BJ (cell line): ENCODE results near the gene HFE. TPM values are rescaled to one million over a fixed set of nuclear protein-coding genes. Genes with fewer than 3 reads are reported as not detected.

Source experiments
- CTCF ChIA-PET: fragments of 350-600 bp; formaldehyde crosslinking; extraction: SDS; loops from one replicate; lab custom pipeline; 2021; ENCODE audit warnings: antibody characterized with exemption, inconsistent platforms; lab: Yijun Ruan, JAX
- POLR2A ChIA-PET: fragments of 300-600 bp; sonication (Branson Sonifier 250); formaldehyde crosslinking; extraction: SDS; loops from one replicate; lab custom pipeline; 2021; ENCODE audit warnings: antibody characterized with exemption; lab: Charles Lee
- DNase-seq: peaks from one replicate; pipeline ENCODE4 v3.0.0-alpha.2; 2011; ENCODE audit warnings: low read depth
- H3K27me3 ChIP-seq: 2 replicates; pipeline ENCODE4 v1.6.0; 2011; ENCODE audit warnings: low read length; ENCODE audit not compliant: control insufficient read depth, insufficient read depth
- H3K36me3 ChIP-seq: 2 replicates; pipeline ENCODE4 v1.5.1; 2011; ENCODE audit warnings: low read length; ENCODE audit not compliant: control insufficient read depth, insufficient read depth
- H3K4me3 ChIP-seq: 2 replicates; pipeline ENCODE4 v1.5.1; 2011; ENCODE audit warnings: low read depth, mild to moderate bottlenecking, control low read depth, low read length
- CTCF ChIP-seq: IDR thresholded peaks from 2 replicates; pipeline ENCODE4 v1.5.1; 2011; ENCODE audit warnings: low read depth, mild to moderate bottlenecking, control low read depth, inconsistent platforms, low read length, moderate library complexity; ENCODE audit not compliant: insufficient read depth
- polyA minus RNA-seq: library from RNA; depleted of rRNA, polyadenylated mRNA; stranded (reverse); fragments of >200 nt; gene quantifications from 2 replicates; pipeline ENCODE4 v1.2.3, GENCODE V29; 2011; rRNA and poly(A)+ RNA removed
- polyA plus RNA-seq: library from polyadenylated mRNA; depleted of rRNA; stranded (reverse); fragments of >200 nt; gene quantifications from 2 replicates; pipeline ENCODE4 v1.2.3, GENCODE V29; 2011; rRNA removed

Gene HFE
- 23.5 and 24.3 TPM in 2 replicates for polyA plus RNA-seq
- 8.4 and 14.6 TPM in 2 replicates for polyA minus RNA-seq

GRCh38 chr6:26087284-26088115 is at the start of gene HFE:
Gene HFE (plus strand): TSS chr6:26087429. CDS start chr6:26087441, 12 bp downstream.
- Histone ChIP-seq H3K27me3 (no peaks in the 10 kb centered on the region), H3K36me3 (peaks cover 1% of the 10 kb centered on the region; the same call in 1 of the 2 replicates), H3K4me3 (peak within 1 kb of the TSS; percentile 46)
- ChIA-PET CTCF (interaction anchor here (0.7 to 23.8 kb wide), 7 partner anchors 9 to 117 kb away, joined by 3 to 543 read pairs (median 4); a partner anchor contains a TSS), POLR2A (interaction anchor here (0.7 kb wide), 1 partner anchor 124 kb away, joined by 3 read pairs; no protein-coding TSS in a partner anchor)
- peak; percentile 38 for TF ChIP-seq CTCF
- DNase-seq = no peak

GRCh38 chr6:26041946-26042345 is 45.3 kb upstream of the HFE start:
- no peak for DNase-seq
- Histone ChIP-seq H3K36me3 (no peaks in the 10 kb centered on the region), H3K27me3 (no peaks in the 10 kb centered on the region), H3K4me3 (no peak overlapping the region)
- CTCF ChIA-PET = no interaction called here
- TF ChIP-seq CTCF = no peak
- POLR2A ChIA-PET = interaction anchor here (0.7 kb wide), 1 partner anchor 16 kb away, joined by 12 read pairs; no protein-coding TSS in a partner anchor

- CTCF ChIA-PET = interaction anchor here (0.9 to 2.2 kb wide), 7 partner anchors 9 to 54 kb away, joined by 3 to 13 read pairs (median 5); partner anchors contain the start of gene HFE
- TF ChIP-seq CTCF = no peak
- Histone ChIP-seq H3K36me3 (no peaks in the 10 kb centered on the region), H3K27me3 (no peaks in the 10 kb centered on the region), H3K4me3 (peak overlapping the region; percentile 41)
- POLR2A ChIA-PET = interaction anchor here (0.6 to 2.3 kb wide), 18 partner anchors 11 to 1824 kb away, joined by 3 to 49 read pairs (median 6); a partner anchor contains a TSS
- DNase-seq = peak; percentile 93
Observed at GRCh38 chr6:26043384-26044139, 43.7 kb upstream of the HFE start.

GRCh38 chr6:26044140-26045064 is 42.8 kb upstream of the HFE start:
- Histone ChIP-seq H3K4me3 (peak overlapping the region; percentile 41), H3K36me3 (no peaks in the 10 kb centered on the region), H3K27me3 (no peaks in the 10 kb centered on the region)
- TF ChIP-seq CTCF = no peak
- ChIA-PET POLR2A (interaction anchor here (0.6 to 2.3 kb wide), 16 partner anchors 9 to 1823 kb away, joined by 3 to 49 read pairs (median 6); a partner anchor contains a TSS), CTCF (interaction anchor here (0.9 to 2.8 kb wide), 7 partner anchors 10 to 53 kb away, joined by 3 to 13 read pairs (median 5); partner anchors contain the start of gene HFE)
- no peak for DNase-seq
